ENCODE results near the gene POLE3.

POLE3 gene

DNA sequence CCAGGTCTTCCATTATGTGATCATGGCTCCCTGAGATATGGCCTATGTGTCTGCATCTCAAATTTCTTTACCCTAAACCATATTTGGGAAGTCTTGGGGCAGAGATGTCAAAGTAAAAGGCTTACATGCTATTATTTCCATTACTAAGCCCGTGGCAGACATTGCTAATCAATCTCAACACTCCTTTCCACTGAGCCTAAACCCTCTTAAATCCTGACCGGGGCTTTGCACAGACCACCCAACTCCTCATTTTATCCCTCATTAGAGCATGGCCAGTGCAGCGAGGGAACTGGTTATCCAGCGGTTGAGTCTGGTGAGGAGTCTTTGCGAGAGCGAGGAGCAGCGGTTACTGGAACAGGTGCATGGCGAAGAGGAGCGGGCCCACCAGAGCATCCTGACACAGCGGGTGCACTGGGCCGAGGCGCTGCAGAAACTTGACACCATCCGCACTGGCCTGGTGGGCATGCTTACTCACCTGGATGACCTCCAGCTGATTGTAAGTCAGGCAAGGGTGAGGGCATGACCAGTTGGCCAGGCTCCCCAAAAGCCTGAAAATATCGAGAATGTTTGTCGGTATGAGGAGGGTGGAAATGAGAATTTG lies 50.1 kb downstream of the POLE3 start:
- Histone ChIP-seq H3K4me1 (ENCODE audit: insufficient read depth, low read length) (no peaks in the 10 kb centered on the region), H3K9me3 (ENCODE audit: low read length) (no peaks in the 10 kb centered on the region), H3K27me3 (ENCODE audit: control insufficient read depth in 1 of 2, insufficient read depth in 2 of 2, low read length in 2 of 2) (no peaks in the 10 kb centered on the region), H3K27ac (ENCODE audit: low read depth, low read length) (no peak overlapping the region), H3K4me3 (ENCODE audit: low read depth in 1 of 2, low read length in 2 of 2) (no peak overlapping the region), H3K9ac (ENCODE audit: low read length) (no peak overlapping the region), H3K36me3 (ENCODE audit: insufficient read depth, low read length) (no peaks in the 10 kb centered on the region)

DNA sequence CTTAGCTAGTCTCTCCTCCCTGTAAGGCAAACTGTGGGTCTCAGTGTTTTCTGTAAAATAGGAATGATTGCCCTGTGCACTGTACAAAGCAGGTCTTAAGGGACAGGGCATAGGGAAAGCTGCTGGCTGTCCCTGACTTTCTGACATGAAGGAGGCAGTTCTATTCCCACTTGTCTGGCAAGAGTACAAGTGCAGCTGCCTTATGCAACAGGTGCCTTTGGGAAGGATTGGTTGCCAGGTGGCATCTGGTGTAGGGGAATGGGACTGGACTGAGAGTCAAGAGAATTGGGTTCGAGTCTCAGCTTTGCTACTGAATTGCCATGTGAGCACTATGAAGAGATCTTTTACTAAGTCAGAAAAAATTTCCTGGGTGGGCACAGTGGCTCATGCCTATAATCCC lies 51.1 kb downstream of the POLE3 start:
- no peaks in the 10 kb centered on the region for H3K27me3 ChIP-seq (ENCODE audit: control insufficient read depth in 1 of 2, insufficient read depth in 2 of 2, low read length in 2 of 2)
- no peaks in the 10 kb centered on the region for H3K36me3 ChIP-seq (ENCODE audit: insufficient read depth, low read length)
- no peaks in the 10 kb centered on the region for H3K9me3 ChIP-seq (ENCODE audit: low read length)
- H3K4me3 ChIP-seq (ENCODE audit: low read depth in 1 of 2, low read length in 2 of 2) = no peak overlapping the region
- no peak overlapping the region for H3K9ac ChIP-seq (ENCODE audit: low read length)
- H3K27ac ChIP-seq (ENCODE audit: low read depth, low read length) = no peak overlapping the region
- H3K4me1 ChIP-seq (ENCODE audit: insufficient read depth, low read length) = no peaks in the 10 kb centered on the region
